CD14-positive monocyte (primary cell): ENCODE results near the gene EPHB2. TPM values are rescaled to one million over a fixed set of nuclear protein-coding genes. Genes with fewer than 3 reads are reported as not detected.

Experiments used
- DNase-seq, 3 donors: peaks; one replicate each; pipeline ENCODE4 v3.0.0-alpha.2; 2011 to 2022
- H2AFZ ChIP-seq: 2 replicates; pipeline ENCODE4 v1.6.0; 2012; ENCODE audit warnings: mild to moderate bottlenecking, low read depth, low read length, inconsistent platforms; ENCODE audit not compliant: insufficient read depth, poor library complexity, severe bottlenecking
- H3K27ac ChIP-seq, 2 donors: 1 replicate in 1 of 2; 2 replicates in 1 of 2; pipeline ENCODE4 v1.5.1; 2012 to 2013; ENCODE audit warnings: low read length in 2 of 2, control low read depth in 1 of 2, inconsistent platforms in 1 of 2, low read depth in 1 of 2, mild to moderate bottlenecking in 1 of 2
- H3K27me3 ChIP-seq, 2 donors: one replicate each; pipeline versions ENCODE4 v1.6.0 to v1.6.1; 2011 to 2013; ENCODE audit warnings: low read length in 2 of 2; ENCODE audit not compliant: control insufficient read depth in 2 of 2, insufficient read depth in 2 of 2
- H3K36me3 ChIP-seq, 2 donors: replicated peaks in 1 of 2; 1 replicate in 1 of 2; 2 replicates in 1 of 2; pipeline versions ENCODE4 v1.5.1 to v1.6.1; 2012 to 2013; ENCODE audit warnings: low read length in 2 of 2, control low read depth in 1 of 2, inconsistent platforms in 1 of 2, mild to moderate bottlenecking in 1 of 2; ENCODE audit not compliant: insufficient read depth in 2 of 2, control insufficient read depth in 1 of 2
- H3K4me1 ChIP-seq, 2 donors: 1 replicate in 1 of 2; 2 replicates in 1 of 2; pipeline versions ENCODE4 v1.5.1 to v1.6.1; 2012 to 2013; ENCODE audit warnings: low read length in 2 of 2, control low read depth in 1 of 2, inconsistent platforms in 1 of 2, mild to moderate bottlenecking in 1 of 2, moderate library complexity in 1 of 2; ENCODE audit not compliant: insufficient read depth in 2 of 2, control insufficient read depth in 1 of 2
- H3K4me2 ChIP-seq: replicated peaks from 2 replicates; pipeline ENCODE3; 2012; ENCODE audit warnings: low read length, moderate library complexity, mild to moderate bottlenecking; ENCODE audit not compliant: poor library complexity, severe bottlenecking; ENCODE audit errors: extremely low read depth
- H3K4me3 ChIP-seq, 3 experiments: fragments of 200-600 bp in 1 of 3; sonication (generic) in 1 of 3; replicated peaks in 1 of 3; 1 replicate in 2 of 3; 2 replicates in 1 of 3; pipeline ENCODE4 v1.5.1; 2011 to 2013; ENCODE audit warnings: low read length in 3 of 3, mild to moderate bottlenecking in 3 of 3, control low read depth in 2 of 3, low read depth in 2 of 3, inconsistent platforms in 1 of 3, moderate library complexity in 1 of 3
- H3K79me2 ChIP-seq: 2 replicates; pipeline ENCODE4 v1.6.0; 2012; ENCODE audit warnings: mild to moderate bottlenecking, control low read depth, inconsistent platforms, low read length, moderate library complexity; ENCODE audit not compliant: insufficient read depth
- H3K9ac ChIP-seq: 2 replicates; pipeline ENCODE4 v1.6.0; 2017; ENCODE audit warnings: low read length, mild to moderate bottlenecking; ENCODE audit not compliant: insufficient read depth, poor library complexity, severe bottlenecking
- H3K9me3 ChIP-seq, 2 donors: replicated peaks in 1 of 2; 1 replicate in 1 of 2; 2 replicates in 1 of 2; pipeline versions ENCODE4 v1.5.1 to v1.6.1; 2012 to 2013; ENCODE audit warnings: low read length in 2 of 2, control low read depth in 1 of 2; ENCODE audit not compliant: control insufficient read depth in 1 of 2, insufficient read depth in 1 of 2
- H4K20me1 ChIP-seq: 2 replicates; pipeline ENCODE4 v1.6.0; 2012; ENCODE audit warnings: mild to moderate bottlenecking, low read length, control low read depth, moderate library complexity; ENCODE audit not compliant: insufficient read depth
- H3K27ac Mint-ChIP-seq, 7 donors: one replicate each; pipeline ENCODE4 v1.8.0; 2020; ENCODE audit warnings: mild to moderate bottlenecking in 7 of 7, mixed read lengths in 7 of 7, moderate library complexity in 6 of 7, inconsistent platforms in 2 of 7
- H3K27me3 Mint-ChIP-seq, 3 donors: one replicate each; pipeline ENCODE4 v1.8.0; 2021 to 2022; ENCODE audit warnings: low read depth in 3 of 3, mild to moderate bottlenecking in 3 of 3, mixed read lengths in 3 of 3, moderate library complexity in 3 of 3, inconsistent platforms in 1 of 3
- H3K36me3 Mint-ChIP-seq, 2 donors: one replicate each; pipeline ENCODE4 v1.8.0; 2020; ENCODE audit warnings: mixed read lengths in 2 of 2, inconsistent platforms in 1 of 2, mild to moderate bottlenecking in 1 of 2
- H3K4me1 Mint-ChIP-seq: one replicate; pipeline ENCODE4 v1.8.0; 2020; ENCODE audit warnings: mild to moderate bottlenecking, mixed read lengths
- H3K4me3 Mint-ChIP-seq, 2 donors: one replicate each; pipeline ENCODE4 v1.8.0; 2020; ENCODE audit warnings: mild to moderate bottlenecking in 2 of 2, mixed read lengths in 2 of 2, moderate library complexity in 1 of 2
- H3K9me3 Mint-ChIP-seq, 7 donors: one replicate each; pipeline ENCODE4 v1.8.0; 2020 to 2022; ENCODE audit warnings: mixed read lengths in 7 of 7, mild to moderate bottlenecking in 6 of 7, moderate library complexity in 6 of 7, inconsistent platforms in 2 of 7
- CTCF ChIP-seq: fragments of 200-600 bp; IDR thresholded peaks from one replicate; pipeline ENCODE4 v1.8.0; 2022; ENCODE audit warnings: antibody characterized with exemption, mild to moderate bottlenecking
- WGBS: methylation state at CpG from one replicate; pipeline ENCODE4 v1.1.5; 2013; ENCODE audit warnings: missing lambda C conversion rate; ENCODE audit not compliant: insufficient coverage; 5-methylcytosine and 5-hydroxymethylcytosine counted together
- intact Hi-C, 2 donors: fragments of 100-400 bp; cut with micrococcal nuclease; formaldehyde crosslinking; loops; one replicate each; pipeline versions ENCODE4 v1.15.0 to v1.15.1; 2023
- polyA plus RNA-seq, 3 donors: library from polyadenylated mRNA; depleted of rRNA in 1 of 3; unstranded in 2 of 3; stranded (reverse) in 1 of 3; fragments of 300-500 nt in 2 of 3; fragments of >200 nt in 1 of 3; fragmentation: Illumina TruSeq in 2 of 3; gene quantifications; 1 replicate in 2 of 3; 2 replicates in 1 of 3; pipeline ENCODE4 v1.2.3, GENCODE V29; 2012 to 2021

EPHB2 gene
- polyA plus RNA-seq, 3 donors = 2.9 to 5.6 (median 3.4) TPM

GRCh38 chr1:22860883-22861385 lies 150.3 kb downstream of the EPHB2 start:
- intact Hi-C loops = loop anchor here in 1 of 2 donors (10.0 kb wide), 1 partner anchor 156 kb away; no protein-coding TSS in a partner anchor
- H3K9me3 ChIP-seq = no peaks in the 10 kb centered on the region
- no peaks in the 10 kb centered on the region for H3K79me2 ChIP-seq
- no peak for TF ChIP-seq CTCF
- no peak overlapping the region for H3K9ac ChIP-seq
- no peaks in the 10 kb centered on the region for H4K20me1 ChIP-seq
- no peak overlapping the region for H3K27ac ChIP-seq
- Mint-ChIP-seq H3K4me3 (no peak overlapping the region), H3K27me3 (peaks cover 0 to 2% (median 2%) of the 10 kb centered on the region in 3 donors), H3K4me1 (peaks cover 3% of the 10 kb centered on the region), H3K36me3 (peaks cover 0 to 4% of the 10 kb centered on the region in 2 donors), H3K27ac (no peak overlapping the region), H3K9me3 (peaks cover 0 to 1% (median 0%) of the 10 kb centered on the region in 7 donors)
- no peaks in the 10 kb centered on the region for H3K4me1 ChIP-seq
- no peak for DNase-seq
- 84% methylated on average over 4 of the region's 4 CpGs for WGBS
- no peak overlapping the region for H3K4me3 ChIP-seq
- no peaks in the 10 kb centered on the region for H3K36me3 ChIP-seq
- no peak overlapping the region for H3K4me2 ChIP-seq
- H2AFZ ChIP-seq = no peak overlapping the region
- no peaks in the 10 kb centered on the region for H3K27me3 ChIP-seq

- DNase-seq = peak in 1 of 3 donors; percentile 14
- Mint-ChIP-seq H3K36me3 (peaks cover 0 to 4% of the 10 kb centered on the region in 2 donors), H3K4me1 (peaks cover 4% of the 10 kb centered on the region), H3K27me3 (peaks cover 0 to 2% (median 2%) of the 10 kb centered on the region in 3 donors), H3K9me3 (peaks cover 0 to 1% (median 0%) of the 10 kb centered on the region in 7 donors), H3K4me3 (no peak overlapping the region), H3K27ac (no peak overlapping the region)
- Histone ChIP-seq H3K4me3 (no peak overlapping the region), H3K9me3 (no peaks in the 10 kb centered on the region), H3K9ac (no peak overlapping the region), H3K27me3 (no peaks in the 10 kb centered on the region), H2AFZ (no peak overlapping the region), H3K27ac (no peak overlapping the region), H3K4me2 (no peak overlapping the region), H3K79me2 (no peaks in the 10 kb centered on the region), H4K20me1 (no peaks in the 10 kb centered on the region), H3K36me3 (no peaks in the 10 kb centered on the region), H3K4me1 (no peaks in the 10 kb centered on the region)
- intact Hi-C loops = loop anchor here in 1 of 2 donors (10.0 kb wide), 1 partner anchor 157 kb away; no protein-coding TSS in a partner anchor
- 57% methylated on average over 2 of the region's 4 CpGs for WGBS
- peak; percentile 74 for TF ChIP-seq CTCF
Observed at GRCh38 chr1:22861764-22862440, 151.3 kb downstream of the EPHB2 start.
